ENCODE data around the gene JPT2.

Gene JPT2

GRCh38 chr16:1678500-1679098 is 520 bp downstream of the JPT2 start:
- peak overlapping the region; percentile 57 for H3K27ac ChIP-seq (ENCODE audit: low read depth, low read length)
- no peaks in the 10 kb centered on the region for H3K4me1 ChIP-seq (ENCODE audit: control insufficient read depth, low read depth, low read length)
- no peaks in the 10 kb centered on the region for H3K27me3 ChIP-seq (ENCODE audit: insufficient read depth, low read length, poor library complexity)
- H3K56ac ChIP-seq (ENCODE audit: low read length) = peak overlapping the region; percentile 93
- peak overlapping the region; percentile 96 for H3K18ac ChIP-seq (ENCODE audit: low read length)
- peak overlapping the region; percentile 89 for H3K9ac ChIP-seq (ENCODE audit: low read length)
- H2AK5ac ChIP-seq (ENCODE audit: low read length) = peak overlapping the region; percentile 90
- H4K8ac ChIP-seq (ENCODE audit: low read depth, low read length) = no peak overlapping the region
- DNase-seq = peak; percentile 49
- peaks cover 50% of the 10 kb centered on the region for H3K79me2 ChIP-seq (ENCODE audit: control insufficient read depth, insufficient read depth, low read length)
- H4K5ac ChIP-seq (ENCODE audit: low read length) = no peak overlapping the region
- no CpG with 5 or more reads among the region's 45 CpGs for WGBS (ENCODE audit: extremely low coverage, insufficient coverage, low lambda C conversion rate)
- H2BK120ac ChIP-seq (ENCODE audit: low read depth, low read length) = peak overlapping the region; percentile 6
- H3K4me2 ChIP-seq (ENCODE audit: low read length) = peak overlapping the region; percentile 94
- no peak overlapping the region for H2BK15ac ChIP-seq (replicated peaks; ENCODE audit: low read depth)
- H3K4ac ChIP-seq (ENCODE audit: low read depth, low read length) = peak overlapping the region; percentile 98
- H3K4me3 ChIP-seq (ENCODE audit: low read length) = peak overlapping the region; percentile 78
- peak overlapping the region; percentile 39 for H2BK5ac ChIP-seq (ENCODE audit: low read length)
- H3K79me1 ChIP-seq (ENCODE audit: low read length) = peaks cover 6% of the 10 kb centered on the region
- H3K36me3 ChIP-seq (ENCODE audit: control insufficient read depth, insufficient read depth, low read length) = peaks cover 5% of the 10 kb centered on the region
- H3K23ac ChIP-seq (ENCODE audit: low read length) = peak overlapping the region; percentile 95

DNA sequence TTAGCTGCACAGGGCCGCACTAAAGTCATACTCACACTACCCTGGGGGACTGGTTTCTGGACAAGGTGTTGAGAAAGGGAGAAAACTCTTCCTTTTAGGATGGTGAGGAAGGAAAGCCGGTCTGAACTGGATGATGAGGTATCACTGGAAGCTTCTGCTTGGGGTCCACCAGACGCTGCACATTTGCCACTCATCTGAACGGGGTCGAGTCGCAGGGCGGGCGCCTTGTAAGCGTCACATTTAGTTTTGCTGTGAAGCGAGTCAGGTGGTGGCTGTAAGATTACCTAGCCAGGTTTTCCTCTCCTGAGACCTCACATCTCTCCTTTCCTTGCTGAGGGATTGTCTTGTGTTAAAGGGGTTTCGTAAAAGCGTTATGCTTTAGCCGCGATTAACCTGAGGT is 2.3 kb downstream of the JPT2 start:
- Histone ChIP-seq H2AK5ac (ENCODE audit: low read length) (no peak overlapping the region), H2BK5ac (ENCODE audit: low read length) (no peak overlapping the region), H3K4me2 (ENCODE audit: low read length) (peak overlapping the region; percentile 35), H3K36me3 (ENCODE audit: control insufficient read depth, insufficient read depth, low read length) (peaks cover 4% of the 10 kb centered on the region), H3K4me3 (ENCODE audit: low read length) (no peak overlapping the region), H3K79me1 (ENCODE audit: low read length) (peaks cover 11% of the 10 kb centered on the region), H2BK120ac (ENCODE audit: low read depth, low read length) (no peak overlapping the region), H3K79me2 (ENCODE audit: control insufficient read depth, insufficient read depth, low read length) (peaks cover 65% of the 10 kb centered on the region), H4K5ac (ENCODE audit: low read length) (no peak overlapping the region), H2BK15ac (replicated peaks; ENCODE audit: low read depth) (no peak overlapping the region), H3K9ac (ENCODE audit: low read length) (peak overlapping the region; percentile 53), H3K4me1 (ENCODE audit: control insufficient read depth, low read depth, low read length) (no peaks in the 10 kb centered on the region), H3K27me3 (ENCODE audit: insufficient read depth, low read length, poor library complexity) (no peaks in the 10 kb centered on the region), H3K56ac (ENCODE audit: low read length) (peak overlapping the region; percentile 71), H3K23ac (ENCODE audit: low read length) (no peak overlapping the region), H3K27ac (ENCODE audit: low read depth, low read length) (no peak overlapping the region), H3K18ac (ENCODE audit: low read length) (no peak overlapping the region), H3K4ac (ENCODE audit: low read depth, low read length) (no peak overlapping the region), H4K8ac (ENCODE audit: low read depth, low read length) (no peak overlapping the region)
- no peak for DNase-seq
- no CpG with 5 or more reads among the region's 14 CpGs for WGBS (ENCODE audit: extremely low coverage, insufficient coverage, low lambda C conversion rate)

DNA sequence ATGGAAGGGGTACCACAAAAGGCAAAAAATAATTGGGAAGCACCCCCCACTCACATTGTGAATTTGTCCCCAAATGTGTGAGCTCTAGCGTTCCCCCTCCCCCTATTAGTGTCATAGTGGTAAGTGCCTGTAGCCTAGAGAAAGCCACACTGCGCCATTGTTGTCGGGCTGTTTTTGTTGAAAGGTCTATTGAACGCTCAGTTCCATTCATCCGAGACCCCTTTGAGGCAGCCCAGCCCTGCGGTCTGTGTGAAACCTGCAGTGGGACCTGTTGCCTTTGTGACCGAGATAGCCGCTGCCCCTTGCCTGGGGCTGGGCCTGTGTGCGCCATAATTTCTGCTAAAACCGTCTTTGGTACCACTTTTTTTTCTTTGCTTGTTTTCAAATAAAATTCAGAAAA is 3.0 kb downstream of the JPT2 start:
- no peak overlapping the region for H2AK5ac ChIP-seq (ENCODE audit: low read length)
- no peak for DNase-seq
- H3K9ac ChIP-seq (ENCODE audit: low read length) = no peak overlapping the region
- no peak overlapping the region for H4K5ac ChIP-seq (ENCODE audit: low read length)
- H3K27me3 ChIP-seq (ENCODE audit: insufficient read depth, low read length, poor library complexity) = no peaks in the 10 kb centered on the region
- H4K8ac ChIP-seq (ENCODE audit: low read depth, low read length) = no peak overlapping the region
- H3K23ac ChIP-seq (ENCODE audit: low read length) = no peak overlapping the region
- H3K4me3 ChIP-seq (ENCODE audit: low read length) = no peak overlapping the region
- H3K18ac ChIP-seq (ENCODE audit: low read length) = no peak overlapping the region
- no peak overlapping the region for H2BK15ac ChIP-seq (replicated peaks; ENCODE audit: low read depth)
- no peak overlapping the region for H2BK5ac ChIP-seq (ENCODE audit: low read length)
- no peak overlapping the region for H3K27ac ChIP-seq (ENCODE audit: low read depth, low read length)
- no peak overlapping the region for H3K4me2 ChIP-seq (ENCODE audit: low read length)
- no peaks in the 10 kb centered on the region for H3K4me1 ChIP-seq (ENCODE audit: control insufficient read depth, low read depth, low read length)
- H2BK120ac ChIP-seq (ENCODE audit: low read depth, low read length) = no peak overlapping the region
- no peak overlapping the region for H3K56ac ChIP-seq (ENCODE audit: low read length)
- H3K36me3 ChIP-seq (ENCODE audit: control insufficient read depth, insufficient read depth, low read length) = peaks cover 3% of the 10 kb centered on the region
- WGBS (ENCODE audit: extremely low coverage, insufficient coverage, low lambda C conversion rate) = no CpG with 5 or more reads among the region's 10 CpGs
- peaks cover 11% of the 10 kb centered on the region for H3K79me1 ChIP-seq (ENCODE audit: low read length)
- H3K79me2 ChIP-seq (ENCODE audit: control insufficient read depth, insufficient read depth, low read length) = peaks cover 71% of the 10 kb centered on the region
- H3K4ac ChIP-seq (ENCODE audit: low read depth, low read length) = no peak overlapping the region

DNA sequence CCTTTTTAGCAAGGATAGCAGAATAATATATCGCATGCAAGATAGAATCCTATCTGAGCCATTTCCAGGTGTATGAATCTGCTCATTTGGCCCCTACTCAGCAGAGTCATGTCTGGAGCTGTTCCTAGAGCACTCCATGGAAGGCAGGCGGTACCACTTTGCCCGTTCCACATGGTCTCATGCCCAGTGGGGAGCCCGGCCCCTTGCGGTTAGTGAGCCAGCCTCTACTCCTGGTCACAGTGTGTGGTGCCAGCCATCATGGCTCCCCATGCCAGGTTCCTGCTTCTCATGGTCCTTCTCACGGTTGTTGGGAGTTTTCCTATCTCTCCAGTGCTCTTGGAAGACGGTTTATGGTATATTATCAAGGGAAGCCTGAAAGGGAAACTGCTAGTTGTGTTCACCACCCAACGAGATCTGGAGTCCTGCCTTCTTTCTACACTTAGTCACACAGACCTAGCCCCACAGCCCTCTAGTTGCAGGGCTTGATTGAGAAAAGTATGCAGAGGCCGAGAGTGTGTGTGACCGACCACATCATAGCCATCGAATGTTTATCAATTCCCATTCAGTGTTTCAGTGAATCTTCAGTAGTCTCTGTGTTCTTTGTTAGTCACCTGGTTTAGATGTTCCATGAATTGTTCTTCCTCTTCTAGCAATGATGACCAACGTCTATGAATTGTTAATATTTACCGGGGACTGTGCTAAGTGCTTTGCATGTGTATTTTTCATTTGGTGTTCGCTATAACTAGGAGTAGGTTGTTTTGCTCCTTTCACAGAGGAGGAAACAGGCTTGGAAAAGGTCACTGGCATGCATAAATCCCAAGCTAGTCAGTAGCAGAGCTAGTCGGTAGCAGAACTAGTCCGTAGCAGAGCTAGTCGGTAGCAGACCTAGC is 9.6 kb downstream of the JPT2 start:
- Histone ChIP-seq H3K4me3 (ENCODE audit: low read length) (no peak overlapping the region), H3K4ac (ENCODE audit: low read depth, low read length) (no peak overlapping the region), H2BK15ac (replicated peaks; ENCODE audit: low read depth) (no peak overlapping the region), H3K79me1 (ENCODE audit: low read length) (peaks cover 14% of the 10 kb centered on the region), H4K8ac (ENCODE audit: low read depth, low read length) (no peak overlapping the region), H3K36me3 (ENCODE audit: control insufficient read depth, insufficient read depth, low read length) (peaks cover 15% of the 10 kb centered on the region), H3K9ac (ENCODE audit: low read length) (no peak overlapping the region), H2AK5ac (ENCODE audit: low read length) (no peak overlapping the region), H3K18ac (ENCODE audit: low read length) (no peak overlapping the region), H3K56ac (ENCODE audit: low read length) (no peak overlapping the region), H3K79me2 (ENCODE audit: control insufficient read depth, insufficient read depth, low read length) (peaks cover 75% of the 10 kb centered on the region), H2BK120ac (ENCODE audit: low read depth, low read length) (no peak overlapping the region), H2BK5ac (ENCODE audit: low read length) (no peak overlapping the region), H3K27me3 (ENCODE audit: insufficient read depth, low read length, poor library complexity) (no peaks in the 10 kb centered on the region), H3K23ac (ENCODE audit: low read length) (no peak overlapping the region), H4K5ac (ENCODE audit: low read length) (no peak overlapping the region), H3K4me1 (ENCODE audit: control insufficient read depth, low read depth, low read length) (no peaks in the 10 kb centered on the region), H3K4me2 (ENCODE audit: low read length) (no peak overlapping the region), H3K27ac (ENCODE audit: low read depth, low read length) (no peak overlapping the region)
- DNase-seq = no peak
- no CpG with 5 or more reads among the region's 17 CpGs for WGBS (ENCODE audit: extremely low coverage, insufficient coverage, low lambda C conversion rate)

GRCh38 chr16:1688807-1689560 is 10.9 kb downstream of the JPT2 start:
- Histone ChIP-seq H2BK120ac (ENCODE audit: low read depth, low read length) (no peak overlapping the region), H3K79me2 (ENCODE audit: control insufficient read depth, insufficient read depth, low read length) (peaks cover 66% of the 10 kb centered on the region), H3K4me2 (ENCODE audit: low read length) (no peak overlapping the region), H3K23ac (ENCODE audit: low read length) (no peak overlapping the region), H3K4me1 (ENCODE audit: control insufficient read depth, low read depth, low read length) (no peaks in the 10 kb centered on the region), H2AK5ac (ENCODE audit: low read length) (no peak overlapping the region), H2BK15ac (replicated peaks; ENCODE audit: low read depth) (no peak overlapping the region), H3K79me1 (ENCODE audit: low read length) (peaks cover 10% of the 10 kb centered on the region), H3K9ac (ENCODE audit: low read length) (no peak overlapping the region), H3K4ac (ENCODE audit: low read depth, low read length) (no peak overlapping the region), H3K27ac (ENCODE audit: low read depth, low read length) (no peak overlapping the region), H3K56ac (ENCODE audit: low read length) (no peak overlapping the region), H2BK5ac (ENCODE audit: low read length) (no peak overlapping the region), H3K4me3 (ENCODE audit: low read length) (no peak overlapping the region), H3K18ac (ENCODE audit: low read length) (no peak overlapping the region), H3K27me3 (ENCODE audit: insufficient read depth, low read length, poor library complexity) (no peaks in the 10 kb centered on the region), H4K5ac (ENCODE audit: low read length) (no peak overlapping the region), H3K36me3 (ENCODE audit: control insufficient read depth, insufficient read depth, low read length) (peaks cover 13% of the 10 kb centered on the region), H4K8ac (ENCODE audit: low read depth, low read length) (no peak overlapping the region)
- DNase-seq = no peak
- no CpG with 5 or more reads among the region's 10 CpGs for WGBS (ENCODE audit: extremely low coverage, insufficient coverage, low lambda C conversion rate)

All from mesendoderm (in vitro differentiated cells).